ENCODE data around the gene MXRA7.

MXRA7 gene

DNA sequence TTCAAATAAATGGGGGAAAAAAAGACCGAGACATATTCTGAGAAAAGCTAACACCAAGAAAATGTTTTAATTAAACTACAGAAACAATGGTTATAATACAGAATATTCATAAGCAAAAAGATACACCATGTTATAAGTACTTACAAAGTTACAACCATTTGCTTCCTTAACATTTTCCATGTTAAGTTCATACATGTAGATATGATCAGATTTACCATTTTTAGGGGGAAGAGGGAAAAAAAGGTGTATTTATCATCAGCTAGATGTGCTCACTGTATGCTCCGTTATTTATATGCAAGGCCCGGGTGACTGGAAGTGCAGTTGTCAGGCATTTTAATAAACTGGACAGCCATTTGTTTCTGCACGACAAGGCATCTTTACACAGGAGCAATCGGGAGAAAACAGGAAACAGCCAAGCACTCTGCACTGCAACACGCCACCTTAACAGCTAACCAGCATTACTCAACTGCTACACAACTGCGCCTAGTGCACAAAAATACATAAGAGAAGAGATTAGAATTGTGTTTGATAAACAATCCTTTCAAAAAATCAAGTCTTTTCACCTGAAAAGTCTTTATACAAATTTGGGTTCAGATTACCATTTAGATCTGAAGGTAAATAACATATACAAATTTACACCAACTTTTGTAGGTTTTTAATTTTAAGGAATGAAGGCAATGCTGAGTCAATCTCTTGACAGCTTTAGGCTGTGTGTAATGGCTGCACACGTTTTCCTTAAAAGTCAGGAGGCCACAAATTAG lies 23.5 kb upstream of the MXRA7 start (continued):
- TF ChIP-seq, protein P1, sequence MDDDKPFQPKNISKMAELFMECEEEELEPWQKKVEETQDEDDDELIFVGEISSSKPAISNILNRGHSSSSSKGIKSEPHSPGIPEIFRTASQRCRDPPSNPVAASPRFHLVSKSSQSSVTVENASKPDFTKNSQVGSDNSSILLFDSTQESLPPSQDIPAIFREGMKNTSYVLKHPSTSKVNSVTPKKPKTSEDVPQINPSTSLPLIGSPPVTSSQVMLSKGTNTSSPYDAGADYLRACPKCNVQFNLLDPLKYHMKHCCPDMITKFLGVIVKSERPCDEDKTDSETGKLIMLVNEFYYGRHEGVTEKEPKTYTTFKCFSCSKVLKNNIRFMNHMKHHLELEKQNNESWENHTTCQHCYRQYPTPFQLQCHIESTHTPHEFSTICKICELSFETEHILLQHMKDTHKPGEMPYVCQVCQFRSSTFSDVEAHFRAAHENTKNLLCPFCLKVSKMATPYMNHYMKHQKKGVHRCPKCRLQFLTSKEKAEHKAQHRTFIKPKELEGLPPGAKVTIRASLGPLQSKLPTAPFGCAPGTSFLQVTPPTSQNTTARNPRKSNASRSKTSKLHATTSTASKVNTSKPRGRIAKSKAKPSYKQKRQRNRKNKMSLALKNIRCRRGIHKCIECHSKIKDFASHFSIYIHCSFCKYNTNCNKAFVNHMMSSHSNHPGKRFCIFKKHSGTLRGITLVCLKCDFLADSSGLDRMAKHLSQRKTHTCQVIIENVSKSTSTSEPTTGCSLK (tag by site-specific recombination; IDR thresholded peaks at IDR 0.05): no peak
- no peak for TF ChIP-seq BCL11B (tag by site-specific recombination; IDR thresholded peaks at IDR 0.05; ENCODE audit: low read depth)
- no peak for TF ChIP-seq SCRT1 (tag by site-specific recombination; IDR thresholded peaks at IDR 0.05; ENCODE audit: borderline replicate concordance)
- TF ChIP-seq, protein P2, sequence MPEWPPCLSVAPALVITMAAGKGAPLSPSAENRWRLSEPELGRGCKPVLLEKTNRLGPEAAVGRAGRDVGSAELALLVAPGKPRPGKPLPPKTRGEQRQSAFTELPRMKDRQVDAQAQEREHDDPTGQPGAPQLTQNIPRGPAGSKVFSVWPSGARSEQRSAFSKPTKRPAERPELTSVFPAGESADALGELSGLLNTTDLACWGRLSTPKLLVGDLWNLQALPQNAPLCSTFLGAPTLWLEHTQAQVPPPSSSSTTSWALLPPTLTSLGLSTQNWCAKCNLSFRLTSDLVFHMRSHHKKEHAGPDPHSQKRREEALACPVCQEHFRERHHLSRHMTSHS (tag by site-specific recombination; IDR thresholded peaks at IDR 0.05): no peak
- peak; percentile 11; the same call in 1 of the 2 replicates for TF ChIP-seq ZNF2 (tag by site-specific recombination; IDR thresholded peaks at IDR 0.05)
- TF ChIP-seq ZNF626 (tag by site-specific recombination; IDR thresholded peaks at IDR 0.05): no peak
- TF ChIP-seq ZSCAN30 (tag by site-specific recombination; IDR thresholded peaks at IDR 0.05): no peak
- TF ChIP-seq, protein P3, sequence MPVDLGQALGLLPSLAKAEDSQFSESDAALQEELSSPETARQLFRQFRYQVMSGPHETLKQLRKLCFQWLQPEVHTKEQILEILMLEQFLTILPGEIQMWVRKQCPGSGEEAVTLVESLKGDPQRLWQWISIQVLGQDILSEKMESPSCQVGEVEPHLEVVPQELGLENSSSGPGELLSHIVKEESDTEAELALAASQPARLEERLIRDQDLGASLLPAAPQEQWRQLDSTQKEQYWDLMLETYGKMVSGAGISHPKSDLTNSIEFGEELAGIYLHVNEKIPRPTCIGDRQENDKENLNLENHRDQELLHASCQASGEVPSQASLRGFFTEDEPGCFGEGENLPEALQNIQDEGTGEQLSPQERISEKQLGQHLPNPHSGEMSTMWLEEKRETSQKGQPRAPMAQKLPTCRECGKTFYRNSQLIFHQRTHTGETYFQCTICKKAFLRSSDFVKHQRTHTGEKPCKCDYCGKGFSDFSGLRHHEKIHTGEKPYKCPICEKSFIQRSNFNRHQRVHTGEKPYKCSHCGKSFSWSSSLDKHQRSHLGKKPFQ (tag by site-specific recombination; IDR thresholded peaks at IDR 0.05): no peak
- TF ChIP-seq ZNF837 (tag by site-specific recombination; IDR thresholded peaks at IDR 0.05): no peak
- TF ChIP-seq FEZF1 (tag by site-specific recombination; IDR thresholded peaks at IDR 0.05): 0 out of 2 replicates have a peak, but pooled peaks have one; percentile 11
- TF ChIP-seq ZNF596 (tag by site-specific recombination; IDR thresholded peaks at IDR 0.05): no peak
- no peak for TF ChIP-seq ZNF768 (tag by site-specific recombination; IDR thresholded peaks at IDR 0.05)
- no peak for TF ChIP-seq GLIS2 (tag by site-specific recombination; IDR thresholded peaks at IDR 0.05)
- TF ChIP-seq ZNF10 (tag by site-specific recombination; IDR thresholded peaks at IDR 0.05): peak; percentile 47; the same call in 1 of the 2 replicates
- TF ChIP-seq ZNF114 (tag by site-specific recombination; IDR thresholded peaks at IDR 0.05): no peak

DNA sequence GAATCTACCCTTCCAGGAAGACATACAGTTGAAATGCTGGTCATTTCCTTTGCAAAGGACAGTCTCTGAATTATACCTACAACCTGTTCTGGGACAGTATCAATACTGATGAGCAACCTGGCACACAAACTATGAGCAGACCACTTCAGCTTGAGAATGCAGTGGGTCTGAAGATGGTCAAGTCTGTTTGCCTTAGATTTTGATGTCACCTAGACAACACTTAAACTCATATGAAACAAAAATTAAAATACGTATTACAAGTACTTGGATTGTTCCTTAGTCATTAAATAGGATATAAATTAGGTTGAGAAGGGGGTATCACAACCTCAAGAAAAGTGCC lies 22.8 kb upstream of the MXRA7 start:
- POLR2A ChIA-PET: no interaction called here
- Histone ChIP-seq H3K36me3 (ENCODE audit: control insufficient read depth in 2 of 2, insufficient read depth in 1 of 2, low read length in 2 of 2) (peaks cover 40 to 66% of the 10 kb centered on the region in 2 experiments), H3K27ac (ENCODE audit: extremely low read depth, low read depth, low read length) (no peak overlapping the region; the same call in 1 of the 2 replicates), H3K4me3 (ENCODE audit: low read depth, low read length) (peak overlapping the region; percentile 67; the same call in 1 of the 2 replicates), H3K9me3 (ENCODE audit: control insufficient read depth, insufficient read depth, low read depth, low read length) (no peaks in the 10 kb centered on the region), H3K4me1 (ENCODE audit: control insufficient read depth, insufficient read depth, low read length) (peaks cover 10% of the 10 kb centered on the region)
- CTCF ChIA-PET: interaction anchor here (0.7 to 2.8 kb wide), 2 partner anchors 10 to 19 kb away, joined by 3 to 13 read pairs; no protein-coding TSS in a partner anchor
- TF ChIP-seq ZNF292 (tag by site-specific recombination; IDR thresholded peaks at IDR 0.05; ENCODE audit: borderline replicate concordance, low read depth): no peak
- no peak for TF ChIP-seq HOXC10 (CRISPR knock-in tag; IDR thresholded peaks at IDR 0.05)
- no peak for TF ChIP-seq ZNF24 (tag by site-specific recombination; IDR thresholded peaks at IDR 0.05)
- no peak for TF ChIP-seq ZBTB1 (tag by site-specific recombination; IDR thresholded peaks at IDR 0.05)
- no peak for TF ChIP-seq ZFP3 (tag by site-specific recombination; IDR thresholded peaks at IDR 0.05; ENCODE audit: low read depth)
- no peak for TF ChIP-seq ZFP69B (tag by site-specific recombination; IDR thresholded peaks at IDR 0.05)
- TF ChIP-seq ZNF830 (tag by site-specific recombination; IDR thresholded peaks at IDR 0.05; ENCODE audit: low read depth): no peak
- TF ChIP-seq, protein P4, sequence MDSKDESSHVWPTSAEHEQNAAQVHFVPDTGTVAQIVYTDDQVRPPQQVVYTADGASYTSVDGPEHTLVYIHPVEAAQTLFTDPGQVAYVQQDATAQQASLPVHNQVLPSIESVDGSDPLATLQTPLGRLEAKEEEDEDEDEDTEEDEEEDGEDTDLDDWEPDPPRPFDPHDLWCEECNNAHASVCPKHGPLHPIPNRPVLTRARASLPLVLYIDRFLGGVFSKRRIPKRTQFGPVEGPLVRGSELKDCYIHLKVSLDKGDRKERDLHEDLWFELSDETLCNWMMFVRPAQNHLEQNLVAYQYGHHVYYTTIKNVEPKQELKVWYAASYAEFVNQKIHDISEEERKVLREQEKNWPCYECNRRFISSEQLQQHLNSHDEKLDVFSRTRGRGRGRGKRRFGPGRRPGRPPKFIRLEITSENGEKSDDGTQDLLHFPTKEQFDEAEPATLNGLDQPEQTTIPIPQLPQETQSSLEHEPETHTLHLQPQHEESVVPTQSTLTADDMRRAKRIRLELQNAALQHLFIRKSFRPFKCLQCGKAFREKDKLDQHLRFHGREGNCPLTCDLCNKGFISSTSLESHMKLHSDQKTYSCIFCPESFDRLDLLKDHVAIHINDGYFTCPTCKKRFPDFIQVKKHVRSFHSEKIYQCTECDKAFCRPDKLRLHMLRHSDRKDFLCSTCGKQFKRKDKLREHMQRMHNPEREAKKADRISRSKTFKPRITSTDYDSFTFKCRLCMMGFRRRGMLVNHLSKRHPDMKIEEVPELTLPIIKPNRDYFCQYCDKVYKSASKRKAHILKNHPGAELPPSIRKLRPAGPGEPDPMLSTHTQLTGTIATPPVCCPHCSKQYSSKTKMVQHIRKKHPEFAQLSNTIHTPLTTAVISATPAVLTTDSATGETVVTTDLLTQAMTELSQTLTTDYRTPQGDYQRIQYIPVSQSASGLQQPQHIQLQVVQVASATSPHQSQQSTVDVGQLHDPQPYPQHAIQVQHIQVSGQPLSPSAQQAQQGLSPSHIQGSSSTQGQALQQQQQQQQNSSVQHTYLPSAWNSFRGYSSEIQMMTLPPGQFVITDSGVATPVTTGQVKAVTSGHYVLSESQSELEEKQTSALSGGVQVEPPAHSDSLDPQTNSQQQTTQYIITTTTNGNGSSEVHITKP (tag by site-specific recombination; IDR thresholded peaks at IDR 0.05): no peak
- TF ChIP-seq ZNF202 (tag by site-specific recombination; IDR thresholded peaks at IDR 0.05; ENCODE audit: borderline replicate concordance): no peak

Measured in HEK293 (cell line).